Measurements from ENCODE around the gene SPOCK2. TPM values are rescaled to one million over a fixed set of nuclear protein-coding genes. Genes with fewer than 3 reads are reported as not detected.

The SPOCK2 gene
- total RNA-seq, 1 donor from 2014 or later = 108 TPM

DNA sequence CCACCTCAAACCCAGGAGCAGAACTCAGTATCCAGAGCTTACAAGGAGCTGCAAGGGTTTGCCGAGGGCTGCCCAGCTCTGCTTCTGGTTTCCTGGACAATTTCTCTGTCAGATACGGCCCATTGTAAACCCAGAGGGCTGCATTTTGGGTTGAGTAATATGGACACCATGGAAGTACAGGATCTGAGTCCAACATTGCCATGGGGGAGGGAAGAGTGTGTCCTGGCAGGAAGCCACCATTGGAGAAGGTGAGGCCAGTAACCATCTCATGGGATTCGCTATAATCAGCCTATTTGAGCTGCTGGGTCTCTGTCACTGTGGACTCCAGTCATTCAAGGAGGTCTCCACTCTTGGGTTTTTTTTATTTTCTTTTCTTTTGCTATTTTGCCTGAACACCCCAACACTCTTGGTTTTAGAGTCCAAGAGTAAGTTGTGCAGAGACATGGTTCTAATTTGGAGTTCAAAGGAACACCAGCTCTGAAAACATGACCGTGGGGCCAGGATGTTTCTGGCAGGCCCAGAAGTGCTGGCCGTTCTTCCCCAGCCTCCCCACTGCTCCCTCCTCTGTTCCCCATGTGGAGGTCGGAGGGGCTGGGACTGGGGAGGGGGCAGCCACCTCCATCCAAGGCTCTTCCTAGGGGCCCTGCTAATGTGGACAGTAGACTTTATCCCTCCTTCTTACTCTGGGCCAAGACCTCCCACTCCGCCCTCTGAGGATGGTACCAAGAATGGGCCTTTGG is 77.9 kb downstream of the SPOCK2 start:
- Histone ChIP-seq H3K4me3 (no peak overlapping the region), H3K27me3 (ENCODE audit: low read depth) (no peaks in the 10 kb centered on the region), H3K27ac (peak overlapping the region; percentile 86), H3K9me3 (no peaks in the 10 kb centered on the region), H3K36me3 (peaks cover 14% of the 10 kb centered on the region), H3K4me1 (peaks cover 36% of the 10 kb centered on the region)
- ATAC-seq (no peak), DNase-seq (no peak)
- intact Hi-C loops (cut with DNase I) = no loop called here
- TF ChIP-seq, protein P1, sequence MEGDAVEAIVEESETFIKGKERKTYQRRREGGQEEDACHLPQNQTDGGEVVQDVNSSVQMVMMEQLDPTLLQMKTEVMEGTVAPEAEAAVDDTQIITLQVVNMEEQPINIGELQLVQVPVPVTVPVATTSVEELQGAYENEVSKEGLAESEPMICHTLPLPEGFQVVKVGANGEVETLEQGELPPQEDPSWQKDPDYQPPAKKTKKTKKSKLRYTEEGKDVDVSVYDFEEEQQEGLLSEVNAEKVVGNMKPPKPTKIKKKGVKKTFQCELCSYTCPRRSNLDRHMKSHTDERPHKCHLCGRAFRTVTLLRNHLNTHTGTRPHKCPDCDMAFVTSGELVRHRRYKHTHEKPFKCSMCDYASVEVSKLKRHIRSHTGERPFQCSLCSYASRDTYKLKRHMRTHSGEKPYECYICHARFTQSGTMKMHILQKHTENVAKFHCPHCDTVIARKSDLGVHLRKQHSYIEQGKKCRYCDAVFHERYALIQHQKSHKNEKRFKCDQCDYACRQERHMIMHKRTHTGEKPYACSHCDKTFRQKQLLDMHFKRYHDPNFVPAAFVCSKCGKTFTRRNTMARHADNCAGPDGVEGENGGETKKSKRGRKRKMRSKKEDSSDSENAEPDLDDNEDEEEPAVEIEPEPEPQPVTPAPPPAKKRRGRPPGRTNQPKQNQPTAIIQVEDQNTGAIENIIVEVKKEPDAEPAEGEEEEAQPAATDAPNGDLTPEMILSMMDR (IDR thresholded peaks at IDR 0.05) = no peak

DNA sequence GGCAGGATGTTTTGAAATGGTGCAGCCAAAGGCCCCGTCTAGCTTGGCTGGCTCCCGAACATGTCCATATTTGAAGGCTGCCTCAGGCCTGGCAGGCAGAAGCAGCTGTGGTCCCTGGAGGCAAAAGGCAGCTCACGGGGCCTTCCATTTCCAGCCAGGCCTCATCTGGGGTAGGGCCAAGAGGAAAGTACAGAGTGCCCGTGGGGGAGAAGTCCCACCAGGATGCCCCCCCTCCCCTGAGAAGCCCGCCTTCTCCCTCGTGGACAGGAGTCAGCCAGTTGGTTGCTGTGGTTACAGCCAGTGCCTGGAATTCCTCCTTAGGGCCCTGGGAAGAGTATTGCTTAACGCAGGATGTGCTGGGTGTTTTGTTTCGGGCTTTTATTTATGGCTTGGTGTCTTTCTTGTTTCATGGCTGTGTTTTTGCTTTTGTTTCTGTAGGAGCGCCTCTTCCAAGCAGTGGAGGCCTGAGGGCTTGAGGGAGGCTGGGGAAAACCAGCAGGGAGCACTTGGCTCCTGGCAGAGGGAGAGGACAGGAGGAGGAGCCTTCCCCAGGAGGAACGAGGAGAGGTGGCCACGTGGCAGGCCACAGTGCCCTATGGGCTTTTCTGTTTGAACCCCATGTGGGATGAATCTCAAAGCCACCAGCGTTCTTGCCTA is 78.8 kb downstream of the SPOCK2 start:
- TF ChIP-seq, protein P1 (IDR thresholded peaks at IDR 0.05) = no peak
- ATAC-seq (peak; percentile 77 to 84), DNase-seq (peak; percentile 69)
- no peaks in the 10 kb centered on the region for H3K27me3 ChIP-seq (ENCODE audit: low read depth)
- H3K4me1 ChIP-seq = peaks cover 36% of the 10 kb centered on the region
- H3K27ac ChIP-seq = peak overlapping the region; percentile 86
- intact Hi-C loops (cut with DNase I) = no loop called here
- no peak overlapping the region for H3K4me3 ChIP-seq
- no peaks in the 10 kb centered on the region for H3K9me3 ChIP-seq
- peaks cover 14% of the 10 kb centered on the region for H3K36me3 ChIP-seq

DNA sequence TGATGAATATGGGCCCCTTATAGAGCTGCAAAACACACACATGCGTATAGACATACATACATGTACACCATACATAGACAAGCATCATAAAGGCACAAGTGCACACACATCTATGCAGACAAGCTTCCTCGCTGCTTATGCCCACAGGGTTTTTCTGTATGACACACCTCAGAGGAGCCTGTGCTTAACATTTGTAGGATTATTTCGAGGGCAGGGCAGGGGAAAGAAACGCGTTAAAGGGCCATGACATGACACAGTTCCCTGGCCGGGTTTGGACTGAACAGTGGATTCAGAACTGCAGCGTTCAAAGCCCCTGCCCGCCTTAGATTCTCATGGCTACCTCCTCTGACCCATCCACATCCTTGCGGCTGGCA is 79.3 kb downstream of the SPOCK2 start:
- peaks cover 14% of the 10 kb centered on the region for H3K36me3 ChIP-seq
- peak overlapping the region; percentile 86 for H3K27ac ChIP-seq
- DNase-seq (no peak), ATAC-seq (no peak)
- intact Hi-C loops (cut with DNase I) = no loop called here
- peaks cover 36% of the 10 kb centered on the region for H3K4me1 ChIP-seq
- no peaks in the 10 kb centered on the region for H3K27me3 ChIP-seq (ENCODE audit: low read depth)
- H3K9me3 ChIP-seq = no peaks in the 10 kb centered on the region
- TF ChIP-seq, protein P1 (IDR thresholded peaks at IDR 0.05) = no peak
- H3K4me3 ChIP-seq = peak overlapping the region; percentile 8

Other genes with a start within 250 kb of the SPOCK2 start
- gene PSAP, start 237.3 kb downstream of the SPOCK2 start, total RNA-seq = 2,019 TPM
- gene CHST3, start 124.2 kb downstream of the SPOCK2 start, total RNA-seq = 12.0 TPM
- gene ANAPC16, start 127.5 kb upstream of the SPOCK2 start, total RNA-seq = 113 TPM
- gene ASCC1, start 127.7 kb upstream of the SPOCK2 start, total RNA-seq = 23.9 TPM
- gene DDIT4, start 185.4 kb upstream of the SPOCK2 start, total RNA-seq = 161 TPM

All from lower lobe of right lung (tissue), 2 donors.